PC-3 (cell line): ENCODE results near the gene GABRD.

Experiments
- CTCF ChIP-seq: fragments of 300-600 bp; sonication (generic); conservative IDR thresholded peaks from 2 replicates; pipeline ENCODE4 v1.5.1; 2017; ENCODE audit warnings: antibody characterized with exemption, low read depth, mild to moderate bottlenecking, low read length
- EZH2 ChIP-seq: fragments of 300-600 bp; sonication (generic); IDR thresholded peaks from one replicate; pipeline ENCODE4 v1.6.1; 2017; ENCODE audit warnings: antibody characterized with exemption, mild to moderate bottlenecking, low read length; ENCODE audit not compliant: unreplicated experiment
- EZH2phosphoT487 ChIP-seq: fragments of 300-600 bp; sonication (generic); IDR thresholded peaks from 2 replicates; pipeline ENCODE4 v1.6.1; 2018; ENCODE audit warnings: mild to moderate bottlenecking, antibody characterized with exemption, low read length, borderline replicate concordance

DNA sequence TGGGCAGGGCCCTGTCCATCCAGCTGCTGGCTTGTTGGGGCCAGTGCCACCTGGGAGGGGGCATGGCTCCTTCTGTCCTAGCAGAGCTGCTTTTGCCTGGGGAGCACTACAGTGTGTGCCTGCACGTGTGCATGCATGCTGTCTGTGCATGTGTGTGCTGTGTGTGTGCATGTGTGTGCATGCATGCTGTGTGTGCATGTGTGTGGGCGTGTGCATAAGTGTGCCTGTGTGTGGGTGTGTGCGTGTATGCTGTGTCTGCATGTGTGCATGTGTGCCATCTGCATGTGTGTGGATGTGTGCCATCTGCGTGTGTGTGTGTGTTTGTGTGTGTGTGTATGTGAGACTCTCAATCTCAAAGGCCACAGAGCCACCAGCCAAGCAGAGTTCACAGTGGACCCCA is 22.7 kb downstream of the GABRD start:
- TF ChIP-seq CTCF, result no peak
- no peak for TF ChIP-seq EZH2
- TF ChIP-seq EZH2phosphoT487, result no peak
